AG09319 (cell line): Measurements from ENCODE around the gene RNF144B.

Experiments
- DNase-seq: peaks from one replicate; pipeline ENCODE4 v3.0.0-alpha.2; 2010; ENCODE audit warnings: low read depth; ENCODE audit errors: extremely low read depth
- TF ChIP-seq, protein P1 (sequence below): IDR thresholded peaks from 2 replicates; pipeline ENCODE4 v1.5.1; 2011; ENCODE audit warnings: low read depth, mild to moderate bottlenecking, inconsistent platforms, low read length, moderate library complexity

Gene RNF144B

DNA sequence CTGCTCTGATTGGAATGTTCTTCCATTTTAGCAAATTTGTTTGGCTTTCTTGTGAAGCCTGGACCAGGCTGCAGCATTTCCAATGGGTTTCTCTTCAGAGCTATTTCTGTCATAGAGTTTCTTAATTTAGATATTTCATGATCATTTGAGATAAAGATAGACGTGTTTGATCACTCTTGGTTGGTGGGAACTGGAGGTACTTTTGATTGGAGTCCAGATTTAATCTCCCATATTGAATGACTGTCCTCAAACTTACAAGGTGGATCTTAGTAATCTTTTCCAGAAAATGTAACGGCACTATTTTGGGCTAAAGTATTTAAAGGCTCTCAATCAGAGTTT is 29.2 kb downstream of the RNF144B start:
- TF ChIP-seq, protein P1, sequence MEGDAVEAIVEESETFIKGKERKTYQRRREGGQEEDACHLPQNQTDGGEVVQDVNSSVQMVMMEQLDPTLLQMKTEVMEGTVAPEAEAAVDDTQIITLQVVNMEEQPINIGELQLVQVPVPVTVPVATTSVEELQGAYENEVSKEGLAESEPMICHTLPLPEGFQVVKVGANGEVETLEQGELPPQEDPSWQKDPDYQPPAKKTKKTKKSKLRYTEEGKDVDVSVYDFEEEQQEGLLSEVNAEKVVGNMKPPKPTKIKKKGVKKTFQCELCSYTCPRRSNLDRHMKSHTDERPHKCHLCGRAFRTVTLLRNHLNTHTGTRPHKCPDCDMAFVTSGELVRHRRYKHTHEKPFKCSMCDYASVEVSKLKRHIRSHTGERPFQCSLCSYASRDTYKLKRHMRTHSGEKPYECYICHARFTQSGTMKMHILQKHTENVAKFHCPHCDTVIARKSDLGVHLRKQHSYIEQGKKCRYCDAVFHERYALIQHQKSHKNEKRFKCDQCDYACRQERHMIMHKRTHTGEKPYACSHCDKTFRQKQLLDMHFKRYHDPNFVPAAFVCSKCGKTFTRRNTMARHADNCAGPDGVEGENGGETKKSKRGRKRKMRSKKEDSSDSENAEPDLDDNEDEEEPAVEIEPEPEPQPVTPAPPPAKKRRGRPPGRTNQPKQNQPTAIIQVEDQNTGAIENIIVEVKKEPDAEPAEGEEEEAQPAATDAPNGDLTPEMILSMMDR, result no peak
- no peak for DNase-seq

DNA sequence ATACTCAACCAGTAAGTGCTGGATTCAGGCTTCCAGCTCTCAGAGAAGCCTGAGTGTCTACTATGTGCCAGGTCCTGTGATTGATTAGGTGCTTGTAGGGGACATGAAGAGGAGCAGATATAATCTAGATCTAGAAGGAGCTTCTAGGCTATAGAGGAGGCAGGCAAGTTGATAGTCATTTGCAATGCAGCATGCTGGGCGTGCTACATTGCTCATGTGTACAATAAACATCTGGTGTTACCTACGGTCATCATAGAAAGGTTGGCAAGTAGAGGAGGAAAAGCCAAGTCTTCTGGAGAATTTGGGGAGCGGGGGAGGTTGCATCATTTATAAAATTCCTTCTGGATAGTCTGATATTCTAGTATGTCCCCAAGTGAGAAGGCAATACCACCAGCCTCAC is 33.2 kb downstream of the RNF144B start:
- TF ChIP-seq, protein P1, result no peak
- DNase-seq, result no peak

DNA sequence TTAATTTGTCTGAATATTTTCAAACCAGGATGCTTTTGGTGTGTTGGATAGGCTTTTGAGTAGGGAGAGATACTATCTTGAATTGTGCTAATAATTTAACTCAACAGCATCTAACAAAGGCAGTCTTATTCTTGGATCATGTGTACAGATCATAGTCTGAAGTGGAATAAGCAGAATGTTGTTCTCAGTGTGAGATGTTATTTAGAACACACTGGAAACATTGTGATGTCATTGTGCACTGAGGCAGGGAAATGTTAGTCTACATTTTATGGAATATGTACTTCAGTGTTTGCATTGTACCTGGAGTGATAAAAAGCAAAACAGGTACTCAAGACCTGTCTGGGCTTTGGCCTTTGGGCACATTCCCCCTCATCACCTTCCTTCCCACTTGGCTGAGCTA is 35.0 kb downstream of the RNF144B start:
- DNase-seq, result no peak
- TF ChIP-seq, protein P1, result no peak

DNA sequence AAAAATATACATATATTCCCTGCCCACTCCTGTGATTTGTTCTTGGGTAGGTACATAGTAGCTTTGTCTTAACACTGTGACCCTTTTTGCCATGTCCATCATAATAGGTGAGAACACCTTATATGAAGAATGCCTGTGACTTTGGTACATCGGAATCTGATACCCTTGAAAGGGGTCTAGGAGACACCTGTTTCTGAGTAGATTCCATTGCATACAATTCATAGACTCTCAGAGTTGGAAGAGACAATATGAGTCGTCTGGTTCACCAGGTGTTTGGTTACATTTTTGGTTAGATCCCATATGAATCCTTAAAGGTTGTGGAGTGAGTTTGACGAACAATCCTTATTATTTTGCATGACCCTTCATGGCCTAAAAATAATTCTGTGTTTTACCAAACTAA is 36.3 kb downstream of the RNF144B start:
- no peak for DNase-seq
- TF ChIP-seq, protein P1, result no peak

DNA sequence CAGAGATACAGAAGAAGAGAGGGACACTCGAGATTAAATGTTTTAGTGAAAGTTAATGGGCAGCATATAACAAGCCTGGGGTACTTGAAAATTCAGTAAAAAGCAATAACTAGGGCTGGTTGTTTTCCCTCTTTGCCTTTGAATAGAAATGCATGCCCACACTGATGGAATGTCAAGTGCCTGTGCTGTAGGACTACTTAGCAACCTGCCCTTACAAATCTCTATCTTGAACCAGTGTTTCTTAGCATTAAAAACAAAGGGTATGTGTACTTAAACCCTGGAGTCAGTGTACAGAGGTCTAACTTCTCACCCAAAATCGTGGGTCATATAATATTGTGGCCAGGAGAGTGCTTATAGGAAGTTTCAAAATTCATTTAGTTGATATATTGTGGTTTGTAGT is 37.1 kb downstream of the RNF144B start:
- no peak for DNase-seq
- TF ChIP-seq, protein P1, result no peak

DNA sequence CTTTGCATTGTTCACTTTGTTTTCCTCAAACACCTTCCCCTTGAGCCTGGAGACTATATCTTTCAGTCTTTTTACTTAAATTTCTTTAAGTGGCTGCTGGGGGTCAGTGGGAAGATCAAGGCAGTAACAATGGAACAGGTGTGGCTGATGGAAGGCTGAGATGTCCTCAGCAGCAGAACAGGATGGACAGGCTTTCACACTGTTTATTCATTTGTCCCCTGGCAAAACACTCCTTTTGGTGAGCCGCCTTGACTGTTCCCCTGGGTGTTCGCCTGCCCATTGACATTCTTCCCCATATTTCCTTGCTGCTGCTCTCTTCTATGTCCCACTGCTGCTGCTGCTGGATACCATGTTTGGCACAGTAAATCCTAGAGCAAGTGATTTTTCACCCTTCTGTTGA is 38.1 kb downstream of the RNF144B start:
- TF ChIP-seq, protein P1, result no peak
- DNase-seq, result no peak

DNA sequence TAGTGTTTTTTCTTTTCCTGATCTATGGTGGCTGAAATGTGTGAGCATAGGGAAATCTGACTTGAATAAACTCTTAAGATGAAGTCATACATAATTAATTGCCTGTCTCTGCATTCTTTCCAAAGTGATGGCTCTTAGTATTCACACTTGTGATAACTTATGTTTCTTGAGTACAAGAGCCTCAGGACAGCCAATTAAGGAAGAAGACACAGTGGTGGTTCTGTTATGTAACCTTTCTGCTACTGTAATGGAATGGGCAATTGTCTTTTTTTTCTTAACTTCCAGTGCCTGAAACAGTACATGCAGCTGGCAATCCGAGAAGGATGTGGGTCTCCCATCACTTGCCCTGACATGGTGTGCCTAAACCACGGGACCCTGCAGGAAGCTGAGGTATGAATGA is 40.1 kb downstream of the RNF144B start:
- DNase-seq, result no peak
- TF ChIP-seq, protein P1, result no peak
